GM13977 (cell line): ENCODE data around the gene SLC6A14.
A peak's percentile ranks its signal among the peaks of the same experiment; 100 is the strongest.

ENCODE experiments used
- DNase-seq: peaks from one replicate; pipeline ENCODE4 v3.0.0; 2012; ENCODE audit warnings: low spot score
- CTCF ChIP-seq: IDR thresholded peaks from 2 replicates; pipeline ENCODE4 v1.5.1; 2012; ENCODE audit warnings: mild to moderate bottlenecking, control low read depth; ENCODE audit not compliant: insufficient read depth; ENCODE audit errors: extremely low read depth, missing control alignments
- in situ Hi-C: fragments of 300-500 bp; cut with MboI; formaldehyde crosslinking; loops from one replicate; pipeline ENCODE4 v1.12.0; 2022; ENCODE audit warnings: low sequenced_read_pairs, low pct_unique_long_range_greater_than_20kb, mixed read lengths, inconsistent platforms; ENCODE audit not compliant: unreplicated experiment

Gene SLC6A14

GRCh38 chrX:116417968-116418367, 18.4 kb upstream of the SLC6A14 start:
- DNase-seq: no peak
- no peak for TF ChIP-seq CTCF
- in situ Hi-C loops: no loop called here

GRCh38 chrX:116427978-116428377, 8.4 kb upstream of the SLC6A14 start:
- no peak for DNase-seq
- in situ Hi-C loops: no loop called here
- TF ChIP-seq CTCF: no peak

- TF ChIP-seq CTCF: no peak
- in situ Hi-C loops: no loop called here
- DNase-seq: no peak
Measured at GRCh38 chrX:116435597-116435996, 809 bp upstream of the SLC6A14 start.

- DNase-seq: no peak
- in situ Hi-C loops: no loop called here
- no peak for TF ChIP-seq CTCF
Measured at GRCh38 chrX:116449156-116449555, 12.8 kb downstream of the SLC6A14 start.

- in situ Hi-C loops: no loop called here
- no peak for TF ChIP-seq CTCF
Measured at GRCh38 chrX:116462822-116463221, 26.4 kb downstream of the SLC6A14 start, which contains the start of gene CT83. Gene CT83, minus strand, starts transcription at chrX:116462976. Its CDS starts 120 bp downstream, at chrX:116462856.

GRCh38 chrX:116480059-116480458, 43.7 kb downstream of the SLC6A14 start:
- no peak for DNase-seq
- in situ Hi-C loops: no loop called here
- TF ChIP-seq CTCF: no peak

More at GRCh38 chrX:116462822-116463221, 26.4 kb downstream of the SLC6A14 start, which contains the start of gene CT83:
- no peak for DNase-seq

- peak; percentile 29 for TF ChIP-seq CTCF
- DNase-seq: no peak
- in situ Hi-C loops: no loop called here
Measured at GRCh38 chrX:116490104-116490503, 53.7 kb downstream of the SLC6A14 start.
